H1 (cell line): ENCODE measurements around the gene ADGRV1. TPM values are rescaled to one million over a fixed set of nuclear protein-coding genes. Genes with fewer than 3 reads are reported as not detected.
"Not testable (repeated sequence)": the region's sequence is repeated elsewhere in the genome, so short reads cannot be mapped to it uniquely, and the experiment has no call there.

ENCODE experiments used
- CTCF ChIA-PET: fragments of 300-600 bp; sonication (Branson Sonifier 250); formaldehyde crosslinking; loops from one replicate; lab custom pipeline; 2021; ENCODE audit not compliant: partially characterized antibody; lab: Charles Lee
- POLR2A ChIA-PET: fragments of 300-600 bp; sonication (Branson Sonifier 250); formaldehyde crosslinking; loops from one replicate; lab custom pipeline; 2021; ENCODE audit warnings: inconsistent platforms; ENCODE audit not compliant: partially characterized antibody; lab: Charles Lee
- DNase-seq, 2 experiments: peaks; one replicate each; pipeline versions ENCODE4 v3.0.0 to v3.0.0-alpha.2; 2010 to 2022; ENCODE audit warnings: low spot score in 2 of 2, low read depth in 1 of 2, mixed read lengths in 1 of 2
- FAIRE-seq: peaks from 2 replicates; lab custom pipeline; 2011; peaks lifted over from hg19 to GRCh38; lab: Jason Lieb, UNC
- H2AFZ ChIP-seq: 2 replicates; pipeline ENCODE4 v1.8.1; 2012; ENCODE audit warnings: low read length, inconsistent platforms
- H2AK5ac ChIP-seq: 2 replicates; pipeline ENCODE4 v1.6.1; 2013; ENCODE audit warnings: low read depth, low read length
- H2BK120ac ChIP-seq: replicated peaks from 2 replicates; pipeline ENCODE3; 2013; ENCODE audit warnings: low read depth, low read length, inconsistent platforms
- H2BK12ac ChIP-seq: 2 replicates; pipeline ENCODE4 v1.6.1; 2013; ENCODE audit warnings: low read depth, low read length
- H2BK15ac ChIP-seq: 2 replicates; pipeline ENCODE4 v1.6.1; 2013; ENCODE audit warnings: low read length
- H2BK20ac ChIP-seq: 2 replicates; pipeline ENCODE4 v1.6.1; 2013; ENCODE audit warnings: low read length
- H2BK5ac ChIP-seq: 2 replicates; pipeline ENCODE4 v1.6.1; 2013; ENCODE audit warnings: low read depth, low read length
- H3K14ac ChIP-seq: 2 replicates; pipeline ENCODE4 v1.6.1; 2013; ENCODE audit warnings: inconsistent platforms; ENCODE audit not compliant: insufficient read length
- H3K18ac ChIP-seq: 2 replicates; pipeline ENCODE4 v1.6.1; 2013; ENCODE audit warnings: low read length; ENCODE audit errors: extremely low read depth
- H3K23ac ChIP-seq: 2 replicates; pipeline ENCODE4 v1.6.1; 2013; ENCODE audit warnings: inconsistent platforms; ENCODE audit not compliant: insufficient read length
- H3K23me2 ChIP-seq: 2 replicates; pipeline ENCODE4 v1.6.1; 2013; ENCODE audit warnings: low read depth, low read length
- H3K27ac ChIP-seq: 2 replicates; pipeline ENCODE4 v1.6.1; 2011; ENCODE audit warnings: low read depth, low read length, inconsistent platforms
- H3K27me3 ChIP-seq, 4 experiments: replicated peaks in 1 of 4; 1 replicate in 1 of 4; 2 replicates in 3 of 4; pipeline versions ENCODE4 v1.6.1 to v1.8.1; 2011 to 2013; ENCODE audit warnings: low read length in 3 of 4, mild to moderate bottlenecking in 3 of 4, inconsistent platforms in 2 of 4, mixed read lengths in 2 of 4, moderate library complexity in 1 of 4; ENCODE audit not compliant: control insufficient read depth in 3 of 4, insufficient read depth in 3 of 4; ENCODE audit errors: extremely low read depth in 1 of 4
- H3K36me3 ChIP-seq, 4 experiments: 2 replicates each; pipeline versions ENCODE4 v1.6.1 to v1.8.1; 2011 to 2013; ENCODE audit warnings: mild to moderate bottlenecking in 4 of 4, low read length in 3 of 4, moderate library complexity in 2 of 4, control low read depth in 1 of 4, inconsistent platforms in 1 of 4; ENCODE audit not compliant: insufficient read depth in 4 of 4, control insufficient read depth in 2 of 4
- H3K4ac ChIP-seq: replicated peaks from 2 replicates; pipeline ENCODE3; 2013; ENCODE audit warnings: low read length, low read depth, mixed read lengths, inconsistent platforms; ENCODE audit not compliant: insufficient read length
- H3K4me1 ChIP-seq, 4 experiments: replicated peaks in 1 of 4; 1 replicate in 1 of 4; 2 replicates in 3 of 4; pipeline versions ENCODE4 v1.6.1 to v1.8.1; 2011 to 2013; ENCODE audit warnings: low read length in 3 of 4, inconsistent platforms in 2 of 4, mixed read lengths in 1 of 4; ENCODE audit not compliant: insufficient read depth in 4 of 4, control insufficient read depth in 3 of 4
- H3K4me2 ChIP-seq, 2 experiments: 2 replicates each; pipeline versions ENCODE4 v1.6.1 to v1.8.1; 2011 to 2013; ENCODE audit warnings: low read depth in 2 of 2, low read length in 2 of 2, control low read depth in 1 of 2, inconsistent platforms in 1 of 2, mild to moderate bottlenecking in 1 of 2; ENCODE audit not compliant: insufficient read depth in 1 of 2
- H3K4me3 ChIP-seq, 4 experiments: fragments of 200-600, 300-600 bp in 1 of 4; sonication (generic), shearing (Covaris generic), sonication (Bioruptor Twin) in 1 of 4; 2 replicates each; pipeline versions ENCODE4 v1.5.1 to v1.8.1; 2011 to 2016; ENCODE audit warnings: low read length in 4 of 4, low read depth in 3 of 4, control low read depth in 2 of 4, inconsistent platforms in 2 of 4, mild to moderate bottlenecking in 2 of 4, mixed read lengths in 1 of 4, moderate library complexity in 1 of 4; ENCODE audit not compliant: insufficient read depth in 2 of 4; ENCODE audit errors: extremely low read depth in 1 of 4
- H3K56ac ChIP-seq: replicated peaks from 2 replicates; pipeline ENCODE3; 2013; ENCODE audit warnings: low read depth, mild to moderate bottlenecking, mixed read lengths, low read length, inconsistent platforms; ENCODE audit not compliant: insufficient read length
- H3K79me1 ChIP-seq: 2 replicates; pipeline ENCODE4 v1.6.1; 2013; ENCODE audit warnings: low read depth, low read length, control low read depth
- H3K79me2 ChIP-seq, 2 experiments: 2 replicates each; pipeline versions ENCODE4 v1.6.1 to v1.8.1; 2012 to 2013; ENCODE audit warnings: low read length in 2 of 2, mild to moderate bottlenecking in 2 of 2, inconsistent platforms in 1 of 2; ENCODE audit not compliant: insufficient read depth in 2 of 2, control insufficient read depth in 1 of 2
- H3K9ac ChIP-seq, 4 experiments: replicated peaks in 1 of 4; 1 replicate in 1 of 4; 2 replicates in 3 of 4; pipeline versions ENCODE4 v1.6.1 to v1.8.1; 2011 to 2013; ENCODE audit warnings: low read depth in 3 of 4, low read length in 3 of 4, control low read depth in 2 of 4, mild to moderate bottlenecking in 2 of 4, moderate library complexity in 2 of 4, inconsistent platforms in 1 of 4; ENCODE audit errors: extremely low read depth in 1 of 4
- H3K9me3 ChIP-seq, 2 experiments: 2 replicates each; pipeline versions ENCODE4 v1.6.1 to v1.8.1; 2012 to 2013; ENCODE audit warnings: mild to moderate bottlenecking in 2 of 2, moderate library complexity in 2 of 2, control low read depth in 1 of 2, inconsistent platforms in 1 of 2, low read depth in 1 of 2, low read length in 1 of 2, mixed read lengths in 1 of 2; ENCODE audit not compliant: insufficient read depth in 2 of 2
- H4K20me1 ChIP-seq, 2 experiments: replicated peaks in 1 of 2; 2 replicates each; pipeline versions ENCODE3 to v1.8.1; 2011 to 2013; ENCODE audit warnings: inconsistent platforms in 2 of 2, low read length in 2 of 2, mild to moderate bottlenecking in 1 of 2; ENCODE audit not compliant: insufficient read depth in 2 of 2, control insufficient read depth in 1 of 2
- H4K5ac ChIP-seq: 2 replicates; pipeline ENCODE4 v1.6.1; 2013; ENCODE audit warnings: low read length, low read depth, mixed read lengths, inconsistent platforms; ENCODE audit not compliant: insufficient read length
- H4K8ac ChIP-seq: 2 replicates; pipeline ENCODE4 v1.8.0; 2013; ENCODE audit warnings: mild to moderate bottlenecking, moderate library complexity, low read length, inconsistent platforms; ENCODE audit not compliant: insufficient read depth; ENCODE audit errors: extremely low read depth
- H4K91ac ChIP-seq: replicated peaks from 2 replicates; pipeline ENCODE3; 2013; ENCODE audit warnings: low read length, mixed read lengths, inconsistent platforms; ENCODE audit not compliant: insufficient read length
- WGBS, 2 experiments: shearing (Covaris generic) in 1 of 2; methylation state at CpG; one replicate each; pipeline versions ENCODE4 v1.1.6 to v1.1.7; 2013 to 2015; ENCODE audit warnings: low lambda C conversion rate in 2 of 2, mixed read lengths in 2 of 2, inconsistent platforms in 1 of 2, low coverage in 1 of 2, missing lambda C conversion rate in 1 of 2; ENCODE audit not compliant: insufficient replicate concordance in 2 of 2, insufficient coverage in 1 of 2, insufficient read length in 1 of 2; ENCODE audit errors: extremely low coverage in 1 of 2, missing lambda C conversion rate in 1 of 2; 5-methylcytosine and 5-hydroxymethylcytosine counted together
- polyA plus RNA-seq, 7 experiments: library from polyadenylated mRNA; depleted of rRNA in 3 of 7; stranded (reverse) in 5 of 7; unstranded in 2 of 7; fragments of >200 nt in 5 of 7; fragments of 200-250 nt in 2 of 7; gene quantifications; 1 replicate in 5 of 7; 2 replicates in 1 of 7; 4 replicates in 1 of 7; pipeline versions ENCODE4 v1.2.1 to v1.2.3, GENCODE V29; 2011 to 2013; ENCODE audit warnings: missing spikeins in 2 of 7, mixed read lengths in 2 of 7
- total RNA-seq: library from RNA; stranded (reverse); fragmentation: NEBNext Ultra II Directional; extraction: Animal tissue kit (Norgen Biotek cat#: 25700); gene quantifications from 2 replicates; pipeline ENCODE4 v1.2.1, GENCODE V29; 2021

Gene ADGRV1
- total and polyA plus RNA-seq, 2 of the 8 experiments (the other 6 are each of a cell fraction or from before 2014, with no cell fraction given): 53.1 to 62.2 TPM

DNA sequence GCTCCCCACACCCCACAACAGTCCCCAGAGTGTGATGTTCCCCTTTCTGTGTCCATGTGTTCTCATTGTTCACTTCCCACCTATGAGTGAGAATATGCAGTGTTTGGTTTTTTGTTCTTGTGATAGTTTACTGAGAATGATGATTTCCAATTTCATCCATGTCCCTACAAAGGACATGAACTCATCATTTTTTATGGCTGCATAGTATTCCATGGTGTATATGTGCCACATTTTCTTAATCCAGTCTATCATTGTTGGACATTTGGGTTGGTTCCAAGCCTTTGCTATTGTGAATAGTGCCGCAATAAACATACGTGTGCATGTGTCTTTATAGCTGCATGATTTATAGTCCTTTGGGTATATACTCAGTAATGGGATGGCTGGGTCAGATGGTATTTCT lies 127.8 kb downstream of the ADGRV1 start:
- H4K20me1 ChIP-seq, H4K5ac ChIP-seq, H3K9me3 ChIP-seq, H3K14ac ChIP-seq, POLR2A ChIA-PET, H3K27me3 ChIP-seq, H3K23me2 ChIP-seq, H3K79me1 ChIP-seq, H3K9ac ChIP-seq, H4K91ac ChIP-seq, H2AK5ac ChIP-seq, H3K4me2 ChIP-seq, H2BK15ac ChIP-seq, H3K18ac ChIP-seq, H3K56ac ChIP-seq, H2BK120ac ChIP-seq, H2BK5ac ChIP-seq, DNase-seq, H3K4ac ChIP-seq, H2BK12ac ChIP-seq, H3K4me1 ChIP-seq, H3K23ac ChIP-seq, H4K8ac ChIP-seq, FAIRE-seq, H3K4me3 ChIP-seq, H3K27ac ChIP-seq, H3K79me2 ChIP-seq, CTCF ChIA-PET, H2AFZ ChIP-seq, H2BK20ac ChIP-seq: not testable (repeated sequence)
- WGBS, 2 experiments: 100% methylated on average over 1 of the region's 2 CpGs; no CpG with 5 or more reads in 1 of the 2 experiments
- peaks cover 10 to 50% (median 35%) of the 10 kb centered on the region in 4 experiments for H3K36me3 ChIP-seq

DNA sequence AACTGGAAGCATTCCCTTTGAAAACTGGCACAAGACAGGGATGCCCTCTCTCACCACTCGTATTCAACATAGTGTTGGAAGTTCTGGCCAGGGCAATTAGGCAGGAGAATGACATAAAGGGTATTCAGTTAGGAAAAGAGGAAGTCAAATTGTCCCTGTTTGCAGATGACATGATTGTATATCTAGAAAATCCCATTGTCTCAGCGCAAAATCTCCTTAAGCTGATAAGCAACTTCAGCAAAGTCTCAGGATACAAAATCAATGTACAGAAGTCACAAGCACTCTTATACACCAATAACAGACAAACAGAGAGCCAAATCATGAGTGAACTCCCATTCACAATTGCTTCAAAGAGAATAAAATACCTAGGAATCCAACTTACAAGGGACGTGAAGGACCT lies 128.9 kb downstream of the ADGRV1 start:
- H4K20me1 ChIP-seq, H2AFZ ChIP-seq, H3K9me3 ChIP-seq, H3K27me3 ChIP-seq, H2BK120ac ChIP-seq, H3K56ac ChIP-seq, H4K91ac ChIP-seq, H3K14ac ChIP-seq, H3K23ac ChIP-seq, H4K8ac ChIP-seq, H2AK5ac ChIP-seq, POLR2A ChIA-PET, H3K79me2 ChIP-seq, H3K4me1 ChIP-seq, H3K18ac ChIP-seq, H3K4ac ChIP-seq, H3K9ac ChIP-seq, H3K23me2 ChIP-seq, H4K5ac ChIP-seq, DNase-seq, H2BK12ac ChIP-seq, H3K4me3 ChIP-seq, CTCF ChIA-PET, H2BK15ac ChIP-seq, FAIRE-seq, H2BK5ac ChIP-seq, H2BK20ac ChIP-seq, H3K79me1 ChIP-seq, H3K27ac ChIP-seq, H3K4me2 ChIP-seq: not testable (repeated sequence)
- peaks cover 10 to 52% (median 32%) of the 10 kb centered on the region in 4 experiments for H3K36me3 ChIP-seq
- WGBS, 2 experiments: 89% methylated on average over 2 of the region's 3 CpGs; no CpG with 5 or more reads in 1 of the 2 experiments
